NCI-H146 treated with DMSO at 0.1 percent for 48 hours (cell line): ENCODE measurements around the gene ZDHHC14.
"Not testable (repeated sequence)": the region's sequence is repeated elsewhere in the genome, so short reads cannot be mapped to it uniquely, and the experiment has no call there.

Experiments
- DNase-seq: peaks from one replicate; lab custom pipeline; 2025; ENCODE audit not compliant: unreplicated experiment; lab: John Stamatoyannopoulos, UW

Gene ZDHHC14

GRCh38 chr6:157402996-157403685 is 22.2 kb downstream of the ZDHHC14 start:
- no peak for DNase-seq

DNA sequence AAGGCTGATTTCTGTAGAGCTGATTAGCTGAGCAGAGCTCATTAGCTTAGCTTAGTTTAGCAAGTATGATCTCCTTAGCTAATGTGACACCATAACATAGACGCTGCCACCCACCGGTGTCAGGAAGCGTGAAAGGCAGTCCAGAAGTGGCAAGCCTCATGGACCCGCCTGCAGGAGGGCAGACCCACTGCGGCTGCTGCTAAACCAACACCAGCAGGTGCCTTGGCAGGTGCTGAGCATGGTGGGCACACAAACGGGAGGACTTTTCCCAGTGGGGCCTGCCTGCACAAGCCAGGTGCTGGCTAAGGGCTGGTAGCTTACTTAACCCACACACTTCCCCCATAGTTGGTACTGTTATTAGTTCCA is 22.7 kb downstream of the ZDHHC14 start:
- DNase-seq, result no peak

GRCh38 chr6:157405986-157406385 is 25.0 kb downstream of the ZDHHC14 start:
- no peak for DNase-seq

DNA sequence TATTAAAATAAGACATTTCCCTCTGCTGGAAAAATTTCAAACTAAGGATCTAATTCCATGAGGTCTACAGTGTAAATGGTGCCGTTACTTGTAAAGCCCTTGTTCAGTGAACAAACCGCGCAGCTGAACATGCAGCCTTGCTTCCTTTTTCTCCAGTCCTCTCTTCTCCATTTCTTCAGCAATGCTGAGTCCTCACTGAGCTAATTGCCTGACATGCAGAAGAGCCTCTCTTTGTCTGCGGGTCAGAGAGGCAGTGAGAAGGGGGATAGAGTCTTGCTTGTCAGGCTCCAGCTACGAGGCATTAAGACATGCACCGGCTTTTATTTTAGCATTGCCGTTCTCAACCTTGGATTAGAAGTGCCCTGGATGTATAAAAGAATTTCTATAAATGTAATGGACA is 25.7 kb downstream of the ZDHHC14 start:
- no peak for DNase-seq

- DNase-seq, result no peak
Measured at GRCh38 chr6:157407646-157408045, 26.7 kb downstream of the ZDHHC14 start.

GRCh38 chr6:157408427-157408826 is 27.4 kb downstream of the ZDHHC14 start:
- not testable (repeated sequence) for DNase-seq

- DNase-seq, result no peak
Measured at GRCh38 chr6:157410045-157410444, 29.1 kb downstream of the ZDHHC14 start.

DNA sequence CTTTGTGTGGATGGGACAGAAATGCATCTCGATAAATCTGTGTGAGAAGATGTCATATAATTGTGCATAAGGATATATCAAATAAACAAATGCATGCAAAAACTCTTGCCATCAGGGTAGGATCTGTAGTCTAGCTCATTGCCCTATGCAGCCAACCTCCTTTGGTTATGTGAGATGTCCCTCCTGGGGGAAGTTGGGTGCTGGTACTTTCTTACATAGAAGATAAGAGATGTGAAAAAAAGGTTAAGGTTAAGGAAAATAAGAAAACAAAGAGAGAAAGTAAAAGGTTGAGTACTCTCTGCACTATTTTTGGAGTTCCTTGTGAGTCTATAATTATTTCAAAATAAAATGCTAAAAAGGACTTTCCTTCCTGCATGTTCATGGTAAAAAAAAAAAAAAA is 30.4 kb downstream of the ZDHHC14 start:
- DNase-seq, result no peak

GRCh38 chr6:157412791-157413190 is 31.8 kb downstream of the ZDHHC14 start:
- no peak for DNase-seq

GRCh38 chr6:157420497-157420896 is 39.5 kb downstream of the ZDHHC14 start:
- no peak for DNase-seq

- DNase-seq, result no peak
Measured at GRCh38 chr6:157424491-157425020, 43.6 kb downstream of the ZDHHC14 start.

DNA sequence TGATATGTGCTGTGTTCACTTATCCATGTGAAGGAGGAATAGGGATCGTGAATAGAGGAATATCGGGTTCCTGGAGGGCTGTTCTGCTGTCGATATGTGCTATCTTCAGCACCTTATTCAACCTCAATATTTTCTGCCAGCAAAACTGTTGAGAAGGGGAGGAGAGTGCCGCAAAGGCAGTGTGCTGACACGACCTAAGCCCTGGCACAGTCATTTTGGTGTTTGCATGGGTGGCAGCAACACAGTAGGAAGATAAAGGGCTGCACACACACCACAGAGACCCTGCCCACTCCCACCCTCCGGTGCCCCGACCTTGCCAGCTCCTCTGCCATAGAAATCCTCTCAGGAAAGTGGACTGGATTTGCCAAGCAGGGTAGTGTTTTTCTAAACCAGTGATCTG is 47.0 kb downstream of the ZDHHC14 start:
- no peak for DNase-seq

GRCh38 chr6:157428427-157429202 is 47.6 kb downstream of the ZDHHC14 start:
- DNase-seq, result no peak

GRCh38 chr6:157429248-157429647 is 48.3 kb downstream of the ZDHHC14 start:
- no peak for DNase-seq

GRCh38 chr6:157430834-157431233 is 49.8 kb downstream of the ZDHHC14 start:
- no peak for DNase-seq

- no peak for DNase-seq
Measured at GRCh38 chr6:157432231-157432891, 51.4 kb downstream of the ZDHHC14 start.

GRCh38 chr6:157432892-157433265 is 51.9 kb downstream of the ZDHHC14 start:
- no peak for DNase-seq

DNA sequence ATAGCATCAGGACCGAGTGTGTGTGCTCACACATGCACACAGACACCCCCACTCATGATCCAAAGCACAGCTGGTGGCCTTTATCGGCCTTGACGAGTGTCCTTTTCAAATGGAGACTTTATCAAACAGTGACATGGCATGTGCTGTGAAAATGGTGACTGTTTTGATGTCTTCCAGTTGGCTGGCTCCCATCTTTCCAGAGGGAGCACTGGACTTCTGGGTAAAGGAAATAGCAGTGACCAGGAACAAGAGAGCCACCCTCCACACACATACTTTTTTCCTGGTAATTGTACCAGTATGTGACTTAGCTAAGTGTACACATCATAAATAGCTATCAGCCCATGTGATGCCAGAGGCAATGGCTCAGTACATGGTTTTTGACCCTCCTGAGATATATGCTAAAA is 52.7 kb downstream of the ZDHHC14 start:
- DNase-seq, result no peak

DNA sequence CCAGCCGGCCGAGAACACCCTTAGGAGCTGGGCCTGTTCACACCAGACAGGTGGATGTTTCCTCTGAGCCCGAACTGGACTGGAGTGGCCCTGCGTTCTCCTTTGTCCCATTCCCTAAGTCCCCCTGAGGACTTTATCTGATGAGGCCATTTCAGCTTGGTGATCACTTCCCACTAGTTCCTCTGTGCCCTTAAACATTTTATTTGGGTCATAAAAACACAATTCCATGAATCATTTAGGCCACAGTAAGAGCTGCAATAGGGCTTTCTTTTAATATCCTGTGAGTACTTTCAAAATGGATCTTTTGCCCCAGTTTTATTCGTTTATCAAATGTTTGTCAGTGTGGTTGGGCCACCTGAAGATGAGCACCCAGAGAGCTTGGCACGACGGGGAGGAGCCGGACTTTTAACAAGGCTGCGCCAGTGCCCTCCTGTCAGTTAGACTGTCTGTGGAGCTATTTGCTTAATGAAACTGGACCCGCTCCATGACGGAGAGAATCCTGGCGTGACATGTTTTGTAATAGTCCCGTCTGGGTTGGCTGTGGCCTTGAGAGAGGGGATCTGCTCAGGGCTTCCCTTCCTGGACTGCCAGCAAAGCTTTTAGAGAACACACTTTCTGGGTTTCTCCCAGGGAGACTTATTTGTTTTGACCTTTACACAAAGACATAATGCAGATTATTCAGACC is 53.5 kb downstream of the ZDHHC14 start:
- no peak for DNase-seq

DNA sequence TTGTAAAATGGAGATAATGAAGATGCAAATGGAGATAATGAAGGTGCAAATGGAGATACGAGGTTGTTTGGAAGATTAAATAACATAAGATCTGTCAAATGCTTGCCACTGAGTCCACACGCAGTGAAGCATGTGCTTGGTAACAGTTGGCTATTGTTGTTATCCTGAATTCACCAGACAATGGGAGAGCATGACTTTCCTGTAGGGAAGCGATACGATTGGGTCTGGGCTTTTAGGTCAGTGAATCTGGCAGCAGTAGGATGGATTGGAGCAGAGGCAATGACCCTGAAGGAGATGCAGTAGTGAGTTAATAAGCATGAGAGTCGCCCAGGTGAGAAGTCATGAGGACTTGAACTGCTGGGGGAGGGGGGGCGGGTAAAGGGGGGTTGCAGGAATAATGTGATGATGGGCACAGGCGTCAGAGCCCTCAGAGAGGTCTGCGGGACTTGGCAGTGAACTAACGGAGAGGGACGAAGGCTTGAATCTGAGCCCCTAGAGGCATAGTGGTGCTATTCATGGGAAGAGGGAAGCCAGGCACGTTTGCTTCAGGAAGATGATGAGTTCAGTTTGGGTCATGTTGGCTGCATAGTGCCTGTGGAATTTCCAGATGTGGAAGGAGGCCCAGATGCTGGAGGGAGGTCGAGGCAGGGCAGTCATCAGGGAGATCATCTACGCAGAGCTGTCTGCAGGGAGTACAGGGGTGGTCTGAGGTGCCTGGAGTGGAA is 55.4 kb downstream of the ZDHHC14 start:
- no peak for DNase-seq

GRCh38 chr6:157436944-157437336 is 56.0 kb downstream of the ZDHHC14 start:
- no peak for DNase-seq
